OCI-LY7 (cell line): ENCODE results near the gene PTDSS2.

Experiments
- CTCF ChIP-seq: fragments of 200-600 bp; sonication (generic); conservative IDR thresholded peaks from 2 replicates; pipeline ENCODE4 v1.5.1; 2014; ENCODE audit warnings: mild to moderate bottlenecking, antibody characterized with exemption, low read length, moderate library complexity, mixed read lengths
- EZH2phosphoT487 ChIP-seq: fragments of 200-600 bp; sonication (generic); IDR thresholded peaks from 2 replicates; pipeline ENCODE4 v1.6.1; 2018; ENCODE audit warnings: low read depth, borderline replicate concordance, mild to moderate bottlenecking, mixed run types, antibody characterized with exemption, low read length, moderate library complexity, mixed read lengths

- no peak for TF ChIP-seq CTCF
- TF ChIP-seq EZH2phosphoT487, result no peak
Measured at GRCh38 chr11:502288-503178, 52.5 kb downstream of the PTDSS2 start.
